Measurements from ENCODE around the gene TAS1R3.

- no peak for TF ChIP-seq CTCF (IDR thresholded peaks at IDR 0.05; ENCODE audit: insufficient read depth, low read depth, low read length)
- TF ChIP-seq EZH2 (IDR thresholded peaks at IDR 0.05; ENCODE audit: insufficient read depth, low read length): no peak
These were observed 15.4 kb downstream of the TAS1R3 start for GRCh38 chr1:1346501-1346890.

All from astrocyte (in vitro differentiated cells and primary cell).